HCT116 (cell line): ENCODE results near the gene ZDHHC14. TPM values are rescaled to one million over a fixed set of nuclear protein-coding genes. Genes with fewer than 3 reads are reported as not detected.

ENCODE experiments used
- ATAC-seq: fragments of 200-7000 bp; cut with Tn5 transposase; 2 replicates; pipeline ENCODE4 v1.9.1; 2020; ENCODE audit warnings: mild to moderate bottlenecking, moderate library complexity
- BruUV-seq: library from RNA; stranded (reverse); fragments of 400-500 nt; replicated peaks from 2 replicates; lab custom pipeline; 2021; lab: Mats Ljungman, UMichigan
- CTCF ChIA-PET: fragments of 300-600 bp; sonication (Branson Sonifier 250); formaldehyde crosslinking; loops from one replicate; lab custom pipeline; 2021; ENCODE audit warnings: antibody characterized with exemption; lab: Charles Lee
- POLR2A ChIA-PET: fragments of 300-600, 350-600 bp; sonication (Branson Sonifier 250); formaldehyde crosslinking; loops from one replicate; lab custom pipeline; 2021; ENCODE audit warnings: antibody characterized with exemption; lab: Charles Lee
- RAD21 ChIA-PET, 2 experiments: fragments of 300-600 bp; sonication (Branson Sonifier 250); formaldehyde crosslinking; loops; one replicate each; lab custom pipeline; 2023; ENCODE audit warnings: low total read pairs in 2 of 2; ENCODE audit not compliant: uncharacterized antibody in 2 of 2, unreplicated experiment in 2 of 2, low non-redundant PET in 1 of 2; lab: Charles Lee
- DNase-seq: peaks from one replicate; pipeline ENCODE4 v3.0.0-alpha.2; 2010; ENCODE audit warnings: low read depth, low spot score
- H2AFZ ChIP-seq: fragments of 200-600 bp; shearing (Covaris generic), sonication (generic); 2 replicates; pipeline ENCODE4 v1.6.1; 2017; ENCODE audit warnings: low read depth, mixed run types, mixed read lengths, antibody characterized with exemption, low read length; ENCODE audit not compliant: poor library complexity, severe bottlenecking
- H3K27ac ChIP-seq: 2 replicates; pipeline ENCODE4 v1.5.1; 2012; ENCODE audit warnings: low read depth, low read length
- H3K27me3 ChIP-seq: fragments of 200-600 bp; sonication (generic); 2 replicates; pipeline ENCODE4 v1.6.1; 2016; ENCODE audit warnings: mixed run types, low read length, mixed read lengths; ENCODE audit not compliant: insufficient read depth
- H3K36me3 ChIP-seq, 2 experiments: fragments of 200-500 bp in 1 of 2; fragments of 200-600 bp in 1 of 2; sonication (Bioruptor generic) in 1 of 2; sonication (generic) in 1 of 2; 2 replicates each; pipeline versions ENCODE4 v1.5.1 to v1.6.1; 2014 to 2016; ENCODE audit warnings: low read length in 2 of 2, inconsistent platforms in 1 of 2, mixed read lengths in 1 of 2, mixed run types in 1 of 2; ENCODE audit not compliant: insufficient read depth in 2 of 2, control insufficient read depth in 1 of 2
- H3K4me1 ChIP-seq, 2 experiments: fragments of 200-600 bp in 1 of 2; sonication (generic) in 1 of 2; 2 replicates each; pipeline versions ENCODE4 v1.5.1 to v1.6.1; 2012 to 2017; ENCODE audit warnings: low read length in 2 of 2, inconsistent platforms in 1 of 2, mild to moderate bottlenecking in 1 of 2, mixed read lengths in 1 of 2, mixed run types in 1 of 2, moderate library complexity in 1 of 2; ENCODE audit not compliant: insufficient read depth in 2 of 2, control insufficient read depth in 1 of 2
- H3K4me2 ChIP-seq: fragments of 200-600 bp; sonication (generic); 2 replicates; pipeline ENCODE4 v1.6.1; 2017; ENCODE audit warnings: mixed run types, low read length, mixed read lengths
- H3K4me3 ChIP-seq, 2 experiments: fragments of 200-600 bp in 1 of 2; sonication (generic) in 1 of 2; replicated peaks in 1 of 2; 2 replicates each; pipeline ENCODE4 v1.5.1; 2011 to 2016; ENCODE audit warnings: low read length in 2 of 2, control low read depth in 1 of 2, low read depth in 1 of 2, mild to moderate bottlenecking in 1 of 2, mixed read lengths in 1 of 2, mixed run types in 1 of 2
- H3K79me2 ChIP-seq: fragments of 200-600 bp; sonication (generic); 2 replicates; pipeline ENCODE4 v1.6.1; 2017; ENCODE audit warnings: mild to moderate bottlenecking, mixed run types, low read length, moderate library complexity, mixed read lengths; ENCODE audit not compliant: insufficient read depth
- H3K9ac ChIP-seq: fragments of 200-600 bp; sonication (generic); 2 replicates; pipeline ENCODE4 v1.6.1; 2016; ENCODE audit warnings: low read length, mixed read lengths
- H3K9me2 ChIP-seq: fragments of 200-600 bp; sonication (generic), shearing (Covaris generic); 2 replicates; pipeline ENCODE4 v1.6.1; 2017; ENCODE audit warnings: mixed run types, mild to moderate bottlenecking, moderate library complexity; ENCODE audit not compliant: insufficient read depth
- H3K9me3 ChIP-seq, 2 experiments: fragments of 200-500 bp in 1 of 2; fragments of 200-600 bp in 1 of 2; sonication (Bioruptor generic) in 1 of 2; sonication (generic) in 1 of 2; 2 replicates each; pipeline ENCODE4 v1.6.1; 2014 to 2017; ENCODE audit warnings: low read length in 2 of 2, mixed read lengths in 2 of 2, inconsistent platforms in 1 of 2, low read depth in 1 of 2, mild to moderate bottlenecking in 1 of 2, mixed run types in 1 of 2, moderate library complexity in 1 of 2; ENCODE audit not compliant: control insufficient read depth in 1 of 2, insufficient read depth in 1 of 2
- H4K20me1 ChIP-seq: fragments of 200-600 bp; sonication (generic), shearing (Covaris generic); 2 replicates; pipeline ENCODE4 v1.6.1; 2017; ENCODE audit warnings: mixed run types, mild to moderate bottlenecking, moderate library complexity; ENCODE audit not compliant: insufficient read depth
- ATF3 ChIP-seq: IDR thresholded peaks from 2 replicates; pipeline ENCODE4 v1.6.1; 2012
- CEBPB ChIP-seq: IDR thresholded peaks from 2 replicates; pipeline ENCODE4 v1.6.1; 2012; ENCODE audit warnings: low read depth
- CTCF ChIP-seq, 3 experiments: fragments of 200-600 bp in 1 of 3; sonication (generic) in 1 of 3; IDR thresholded peaks in 2 of 3; conservative IDR thresholded peaks in 1 of 3; 2 replicates each; pipeline ENCODE4 v1.5.1; 2012 to 2017; ENCODE audit warnings: low read depth in 2 of 3, low read length in 2 of 3, antibody characterized with exemption in 1 of 3, borderline replicate concordance in 1 of 3, control low read depth in 1 of 3, mild to moderate bottlenecking in 1 of 3, mixed read lengths in 1 of 3, mixed run types in 1 of 3, moderate library complexity in 1 of 3; ENCODE audit not compliant: insufficient read depth in 1 of 3
- ELF1 ChIP-seq: IDR thresholded peaks from 2 replicates; pipeline ENCODE4 v1.6.1; 2012; ENCODE audit warnings: low read depth, borderline replicate concordance
- EZH2 ChIP-seq: fragments of 200-600 bp; sonication (generic); IDR thresholded peaks from 2 replicates; pipeline ENCODE4 v1.6.1; 2017; ENCODE audit warnings: antibody characterized with exemption, mixed run types
- EZH2phosphoT487 ChIP-seq: fragments of 200-600 bp; IDR thresholded peaks from 2 replicates; pipeline ENCODE4 v1.6.1; 2018; ENCODE audit warnings: antibody characterized with exemption, borderline replicate concordance
- FOSL1 ChIP-seq: IDR thresholded peaks from 2 replicates; pipeline ENCODE4 v1.6.1; 2012; ENCODE audit warnings: low read depth
- JUND ChIP-seq: IDR thresholded peaks from 2 replicates; pipeline ENCODE4 v1.6.1; 2012
- MAX ChIP-seq: IDR thresholded peaks from 2 replicates; pipeline ENCODE4 v1.6.1; 2012
- POLR2A ChIP-seq: IDR thresholded peaks from 2 replicates; pipeline ENCODE4 v1.7.0; 2011; ENCODE audit warnings: borderline replicate concordance; ENCODE audit not compliant: insufficient read depth, insufficient read length; ENCODE audit errors: extremely low read depth
- SIN3A ChIP-seq: IDR thresholded peaks from 2 replicates; pipeline ENCODE4 v1.6.1; 2012; ENCODE audit warnings: low read depth
- SP1 ChIP-seq: IDR thresholded peaks from 2 replicates; pipeline ENCODE4 v1.6.1; 2012; ENCODE audit warnings: low read depth
- TCF7L2 ChIP-seq: IDR thresholded peaks from 2 replicates; pipeline ENCODE4 v1.7.0; 2011; ENCODE audit warnings: borderline replicate concordance, inconsistent platforms; ENCODE audit not compliant: insufficient read depth, insufficient read length; ENCODE audit errors: extremely low read depth
- ZBTB33 ChIP-seq: IDR thresholded peaks from 2 replicates; pipeline ENCODE4 v1.6.1; 2011; ENCODE audit warnings: mild to moderate bottlenecking, low read length, moderate library complexity; ENCODE audit not compliant: insufficient replicate concordance; ENCODE audit errors: extremely low read depth
- intact Hi-C: fragments of 100-400 bp; cut with micrococcal nuclease; formaldehyde crosslinking; loops from 2 replicates; pipeline ENCODE4 v1.10.0; 2022
- total RNA-seq: library from RNA; stranded (reverse); gene quantifications from one replicate; pipeline ENCODE4 v1.2.1, GENCODE V29; 2021; ENCODE audit not compliant: unreplicated experiment

Gene ZDHHC14
- total RNA-seq, 1 experiment from 2014 or later, result 5.3 TPM

GRCh38 chr6:157464653-157465535 is 83.9 kb downstream of the ZDHHC14 start:
- no peak for ATAC-seq
- no peak overlapping the region for H3K4me2 ChIP-seq
- no peaks in the 10 kb centered on the region for H3K9me3 ChIP-seq
- no peaks in the 10 kb centered on the region for H3K79me2 ChIP-seq
- H3K9ac ChIP-seq, result no peak overlapping the region
- no peak for DNase-seq
- H3K4me3 ChIP-seq, result no peak overlapping the region
- intact Hi-C loops, result no loop called here
- no peaks in the 10 kb centered on the region for H3K27me3 ChIP-seq
- no peak overlapping the region for H3K27ac ChIP-seq
- BruUV-seq, result no TSS peak
- H4K20me1 ChIP-seq, result no peaks in the 10 kb centered on the region
- no peaks in the 10 kb centered on the region for H3K9me2 ChIP-seq
- POLR2A ChIA-PET, result no interaction called here
- H3K36me3 ChIP-seq, result no peaks in the 10 kb centered on the region
- CTCF ChIA-PET, result no interaction called here
- RAD21 ChIA-PET, result no interaction called here
- TF ChIP-seq EZH2phosphoT487 (no peak), ZBTB33 (no peak), FOSL1 (no peak), JUND (no peak), CTCF (IDR thresholded peaks at IDR 0.05 in 2 of 3, conservative IDR thresholded peaks at IDR 0.05 in 1 of 3; ENCODE audit: borderline replicate concordance in 1 of 3, insufficient read depth in 1 of 3, low read depth in 2 of 3, low read length in 2 of 3) (no peak), SIN3A (no peak), CEBPB (no peak), SP1 (no peak), ATF3 (no peak), POLR2A (no peak), ELF1 (no peak), EZH2 (no peak), MAX (no peak), TCF7L2 (no peak)
- H2AFZ ChIP-seq, result no peak overlapping the region
- H3K4me1 ChIP-seq, result peaks cover 0 to 8% of the 10 kb centered on the region in 2 experiments; a peak in 2 of 4 replicates
